OCI-LY1 (cell line): ENCODE results near the gene FA2H.

ENCODE experiments used
- H2AFZ ChIP-seq: fragments of 200-600 bp; sonication (generic), shearing (Covaris generic); 2 replicates; pipeline ENCODE4 v1.6.0; 2014; ENCODE audit warnings: antibody characterized with exemption, mild to moderate bottlenecking, low read length
- H3F3A ChIP-seq: fragments of 200-600 bp; sonication (generic), shearing (Covaris generic); 2 replicates; pipeline ENCODE4 v1.6.0; 2014; ENCODE audit warnings: mild to moderate bottlenecking, antibody characterized with exemption, low read length, moderate library complexity; ENCODE audit not compliant: insufficient read depth
- H3K27ac ChIP-seq: fragments of 200-600 bp; sonication (generic); 2 replicates; pipeline ENCODE4 v1.5.1; 2014; ENCODE audit warnings: low read length, mixed run types, mild to moderate bottlenecking, low read depth; ENCODE audit not compliant: poor library complexity, severe bottlenecking
- H3K27me3 ChIP-seq: fragments of 200-600 bp; sonication (generic); 2 replicates; pipeline ENCODE4 v1.6.0; 2014; ENCODE audit warnings: antibody characterized with exemption, mild to moderate bottlenecking, low read length, moderate library complexity; ENCODE audit not compliant: insufficient read depth
- H3K36me3 ChIP-seq: fragments of 200-600 bp; sonication (generic); 2 replicates; pipeline ENCODE4 v1.6.1; 2014; ENCODE audit warnings: mild to moderate bottlenecking, antibody characterized with exemption, low read length, moderate library complexity, mixed read lengths; ENCODE audit not compliant: insufficient read depth
- H3K4me1 ChIP-seq: fragments of 200-600 bp; sonication (generic); 2 replicates; pipeline ENCODE4 v1.5.1; 2014; ENCODE audit warnings: mild to moderate bottlenecking, low read length, moderate library complexity; ENCODE audit not compliant: insufficient read depth, severe bottlenecking
- H3K4me2 ChIP-seq: fragments of 200-600 bp; sonication (generic), shearing (Covaris generic); 2 replicates; pipeline ENCODE4 v1.6.1; 2014; ENCODE audit warnings: low read length
- H3K4me3 ChIP-seq: fragments of 200-600 bp; sonication (generic); 2 replicates; pipeline ENCODE4 v1.5.1; 2014; ENCODE audit warnings: low read length, low read depth, mild to moderate bottlenecking, mixed read lengths; ENCODE audit not compliant: poor library complexity, severe bottlenecking
- H3K79me2 ChIP-seq: fragments of 200-600 bp; shearing (Covaris generic); 2 replicates; pipeline ENCODE4 v1.6.1; 2016; ENCODE audit warnings: mixed run types, low read length, mixed read lengths; ENCODE audit not compliant: insufficient read depth
- H3K9ac ChIP-seq: fragments of 200-600 bp; sonication (generic), shearing (Covaris generic); 2 replicates; pipeline ENCODE4 v1.6.1; 2014; ENCODE audit warnings: mild to moderate bottlenecking, low read length, mixed read lengths
- H3K9me2 ChIP-seq: fragments of 200-600 bp; sonication (generic), shearing (Covaris generic); 2 replicates; pipeline ENCODE4 v1.6.1; 2014; ENCODE audit warnings: low read depth, mild to moderate bottlenecking, low read length, mixed read lengths
- H3K9me3 ChIP-seq: fragments of 200-600 bp; shearing (Covaris generic); 2 replicates; pipeline ENCODE4 v1.6.1; 2014; ENCODE audit warnings: low read length, mixed read lengths
- H4K20me1 ChIP-seq: fragments of 200-600 bp; sonication (generic), shearing (Covaris generic); 2 replicates; pipeline ENCODE4 v1.6.0; 2016; ENCODE audit warnings: mild to moderate bottlenecking, low read length; ENCODE audit not compliant: insufficient read depth
- CTCF ChIP-seq: fragments of 200-600 bp; sonication (generic), shearing (Covaris generic); IDR thresholded peaks from 2 replicates; pipeline ENCODE4 v1.5.1; 2017; ENCODE audit warnings: mild to moderate bottlenecking, antibody characterized with exemption, low read length, moderate library complexity, mixed read lengths
- EZH2 ChIP-seq: fragments of 200-600 bp; sonication (generic), shearing (Covaris generic); IDR thresholded peaks from 2 replicates; pipeline ENCODE4 v1.8.0; 2017; ENCODE audit warnings: borderline replicate concordance, mixed run types, mild to moderate bottlenecking, antibody characterized with exemption, low read length, moderate library complexity, mixed read lengths

Gene FA2H

GRCh38 chr16:74797414-74797813 is 22.8 kb upstream of the FA2H start:
- Histone ChIP-seq H3K4me2 (no peak overlapping the region), H4K20me1 (no peaks in the 10 kb centered on the region)
- TF ChIP-seq EZH2 (no peak), CTCF (no peak)

GRCh38 chr16:74795104-74795503 is 20.5 kb upstream of the FA2H start:
- Histone ChIP-seq H3F3A (no peaks in the 10 kb centered on the region), H3K9ac (no peak overlapping the region), H2AFZ (no peak overlapping the region), H3K79me2 (no peaks in the 10 kb centered on the region), H3K27me3 (no peaks in the 10 kb centered on the region; the same call in 1 of the 2 replicates), H3K27ac (no peak overlapping the region), H3K36me3 (no peaks in the 10 kb centered on the region), H3K4me2 (no peak overlapping the region), H4K20me1 (no peaks in the 10 kb centered on the region), H3K4me3 (no peak overlapping the region), H3K9me2 (no peaks in the 10 kb centered on the region), H3K4me1 (no peaks in the 10 kb centered on the region), H3K9me3 (no peaks in the 10 kb centered on the region)
- no peak for TF ChIP-seq EZH2
- no peak for TF ChIP-seq CTCF

More at GRCh38 chr16:74797414-74797813, 22.8 kb upstream of the FA2H start:
- H3F3A ChIP-seq = no peaks in the 10 kb centered on the region
- H3K9me3 ChIP-seq = no peaks in the 10 kb centered on the region
- H3K4me3 ChIP-seq = no peak overlapping the region
- H3K27ac ChIP-seq = no peak overlapping the region
- H3K36me3 ChIP-seq = no peaks in the 10 kb centered on the region
- no peaks in the 10 kb centered on the region for H3K9me2 ChIP-seq
- no peak overlapping the region for H3K9ac ChIP-seq
- H3K79me2 ChIP-seq = no peaks in the 10 kb centered on the region
- H3K27me3 ChIP-seq = no peaks in the 10 kb centered on the region; the same call in 1 of the 2 replicates
- no peaks in the 10 kb centered on the region for H3K4me1 ChIP-seq
- H2AFZ ChIP-seq = no peak overlapping the region

GRCh38 chr16:74794668-74795067 is 20.0 kb upstream of the FA2H start:
- TF ChIP-seq EZH2 = no peak
- TF ChIP-seq CTCF = no peak

More at GRCh38 chr16:74794668-74795067, 20.0 kb upstream of the FA2H start:
- H3K9ac ChIP-seq = no peak overlapping the region
- no peaks in the 10 kb centered on the region for H3K9me3 ChIP-seq
- H3K27me3 ChIP-seq = no peaks in the 10 kb centered on the region; the same call in 1 of the 2 replicates
- no peaks in the 10 kb centered on the region for H3K36me3 ChIP-seq
- no peak overlapping the region for H3K4me2 ChIP-seq
- H2AFZ ChIP-seq = no peak overlapping the region
- H3K9me2 ChIP-seq = no peaks in the 10 kb centered on the region
- H3K4me3 ChIP-seq = no peak overlapping the region
- H4K20me1 ChIP-seq = no peaks in the 10 kb centered on the region
- H3K79me2 ChIP-seq = no peaks in the 10 kb centered on the region
- H3F3A ChIP-seq = no peaks in the 10 kb centered on the region
- H3K4me1 ChIP-seq = no peaks in the 10 kb centered on the region
- H3K27ac ChIP-seq = no peak overlapping the region
